Measurements from ENCODE around the gene CACNG5. TPM values are rescaled to one million over a fixed set of nuclear protein-coding genes. Genes with fewer than 3 reads are reported as not detected.

Gene CACNG5
- total and polyA plus RNA-seq, 11 donors: not detected

- H3K27ac ChIP-seq: no peak overlapping the region
- DNase-seq: peak; percentile 72 to 89 (median 80)
- peak in 2 of 4 donors; percentile 36 to 48 for ATAC-seq
- H3K4me3 ChIP-seq: no peak overlapping the region
- H3K4me1 ChIP-seq: peaks cover 0 to 11% (median 6%) of the 10 kb centered on the region in 12 donors
- peaks cover 0 to 4% (median 0%) of the 10 kb centered on the region in 9 donors for H3K27me3 ChIP-seq
- intact Hi-C loops (cut with DNase I): loop anchor here (1.0 to 5.0 kb wide), 6 partner anchors 179 to 192 kb away; no protein-coding TSS in a partner anchor
- H3K36me3 ChIP-seq: no peaks in the 10 kb centered on the region
- H3K9me3 ChIP-seq: no peaks in the 10 kb centered on the region
- 46 to 48% (median 48%) methylated on average over 20 of the region's 20 CpGs for WGBS, 4 donors
- no peak for TF ChIP-seq POLR2A (IDR thresholded peaks at IDR 0.05)
- TF ChIP-seq, protein P1, sequence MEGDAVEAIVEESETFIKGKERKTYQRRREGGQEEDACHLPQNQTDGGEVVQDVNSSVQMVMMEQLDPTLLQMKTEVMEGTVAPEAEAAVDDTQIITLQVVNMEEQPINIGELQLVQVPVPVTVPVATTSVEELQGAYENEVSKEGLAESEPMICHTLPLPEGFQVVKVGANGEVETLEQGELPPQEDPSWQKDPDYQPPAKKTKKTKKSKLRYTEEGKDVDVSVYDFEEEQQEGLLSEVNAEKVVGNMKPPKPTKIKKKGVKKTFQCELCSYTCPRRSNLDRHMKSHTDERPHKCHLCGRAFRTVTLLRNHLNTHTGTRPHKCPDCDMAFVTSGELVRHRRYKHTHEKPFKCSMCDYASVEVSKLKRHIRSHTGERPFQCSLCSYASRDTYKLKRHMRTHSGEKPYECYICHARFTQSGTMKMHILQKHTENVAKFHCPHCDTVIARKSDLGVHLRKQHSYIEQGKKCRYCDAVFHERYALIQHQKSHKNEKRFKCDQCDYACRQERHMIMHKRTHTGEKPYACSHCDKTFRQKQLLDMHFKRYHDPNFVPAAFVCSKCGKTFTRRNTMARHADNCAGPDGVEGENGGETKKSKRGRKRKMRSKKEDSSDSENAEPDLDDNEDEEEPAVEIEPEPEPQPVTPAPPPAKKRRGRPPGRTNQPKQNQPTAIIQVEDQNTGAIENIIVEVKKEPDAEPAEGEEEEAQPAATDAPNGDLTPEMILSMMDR (IDR thresholded peaks at IDR 0.05): peak; percentile 74 to 91 (median 82)
Observed at GRCh38 chr17:66906321-66907278, 71.7 kb downstream of the CACNG5 start.

GRCh38 chr17:66909804-66910373, 75.0 kb downstream of the CACNG5 start:
- no peak for DNase-seq
- WGBS, 4 donors: 81 to 87% (median 83%) methylated on average over 8 of the region's 8 CpGs
- no peak overlapping the region for H3K27ac ChIP-seq
- H3K4me3 ChIP-seq: no peak overlapping the region
- H3K4me1 ChIP-seq: peaks cover 0 to 7% (median 5%) of the 10 kb centered on the region in 12 donors
- intact Hi-C loops (cut with DNase I): loop anchor here in 6 of 10 donors (5.0 to 10.0 kb wide), 3 partner anchors 55 to 193 kb away; no protein-coding TSS in a partner anchor
- no peaks in the 10 kb centered on the region for H3K36me3 ChIP-seq
- ATAC-seq: no peak
- no peak for TF ChIP-seq POLR2A (IDR thresholded peaks at IDR 0.05)
- TF ChIP-seq, protein P1 (IDR thresholded peaks at IDR 0.05): no peak
- peaks cover 0 to 12% (median 0%) of the 10 kb centered on the region in 9 donors for H3K27me3 ChIP-seq
- H3K9me3 ChIP-seq: no peaks in the 10 kb centered on the region

GRCh38 chr17:66910651-66911285, 75.9 kb downstream of the CACNG5 start:
- DNase-seq (no peak), ATAC-seq (no peak)
- Histone ChIP-seq H3K4me3 (no peak overlapping the region), H3K27me3 (peaks cover 0 to 12% (median 0%) of the 10 kb centered on the region in 9 donors), H3K4me1 (no peaks in the 10 kb centered on the region), H3K36me3 (no peaks in the 10 kb centered on the region), H3K9me3 (no peaks in the 10 kb centered on the region), H3K27ac (no peak overlapping the region)
- TF ChIP-seq, protein P1 (IDR thresholded peaks at IDR 0.05): no peak
- no peak for TF ChIP-seq POLR2A (IDR thresholded peaks at IDR 0.05)
- intact Hi-C loops (cut with DNase I): loop anchor here in 1 of 10 donors (10.0 kb wide), 1 partner anchor 56 kb away; no protein-coding TSS in a partner anchor
- 84 to 92% (median 86%) methylated on average over 18 of the region's 18 CpGs for WGBS, 4 donors

All from heart left ventricle (tissue), 16 donors.